Thyroid gland (tissue), 4 donors: ENCODE data around the gene TIGD4.

ENCODE experiments used
- CTCF ChIP-seq, 6 experiments: fragments of 200-600 bp in 3 of 6; fragments of 450-650 bp in 3 of 6; sonication (generic) in 3 of 6; IDR thresholded peaks; one replicate each; pipeline ENCODE4 v1.5.1; 2016 to 2019; ENCODE audit warnings: antibody characterized with exemption in 6 of 6, mild to moderate bottlenecking in 2 of 6, inconsistent platforms in 1 of 6, moderate library complexity in 1 of 6
- POLR2A ChIP-seq, 2 donors: fragments of 450-650 bp; IDR thresholded peaks; one replicate each; pipeline ENCODE4 v1.6.1; 2017; ENCODE audit warnings: antibody characterized with exemption in 2 of 2, mild to moderate bottlenecking in 2 of 2, moderate library complexity in 1 of 2

DNA sequence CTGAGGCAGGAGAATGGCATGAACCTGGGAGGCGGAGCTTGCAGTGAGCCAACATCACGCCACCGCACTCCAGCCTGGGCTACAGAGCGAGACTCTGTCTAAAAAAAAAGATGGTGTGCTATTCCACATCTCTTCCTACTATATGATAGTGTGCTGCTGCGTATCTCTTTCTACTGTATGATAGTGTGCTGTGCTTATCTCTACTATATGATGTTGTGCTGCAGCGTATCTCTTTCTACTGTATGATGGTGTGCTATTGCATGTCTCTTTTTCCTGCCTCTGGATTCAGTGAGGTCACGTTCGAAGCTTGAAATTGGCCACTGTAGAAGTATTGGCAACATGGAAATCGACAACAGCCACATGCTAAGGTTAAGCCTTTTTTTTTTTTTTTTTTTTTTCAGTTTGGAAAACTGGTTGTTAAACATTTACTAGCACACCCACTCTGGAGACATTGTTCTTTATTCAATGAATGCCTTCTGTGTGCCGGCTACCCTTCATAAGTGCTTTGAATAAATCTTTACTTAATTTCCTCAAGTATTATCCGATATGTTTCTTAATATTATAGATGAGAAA lies 31.3 kb upstream of the TIGD4 start:
- TF ChIP-seq CTCF (IDR thresholded peaks at IDR 0.05) (no peak), POLR2A (IDR thresholded peaks at IDR 0.05) (no peak)
